Anterior cingulate cortex (tissue), 58 donors: ENCODE data around the gene COL23A1.

Experiments
- DNase-seq, 58 donors: peaks; one replicate each; lab custom pipeline; 2025; lab: John Stamatoyannopoulos, UW

Gene COL23A1

GRCh38 chr5:178445534-178445933 is 144.7 kb downstream of the COL23A1 start:
- no peak for DNase-seq

DNA sequence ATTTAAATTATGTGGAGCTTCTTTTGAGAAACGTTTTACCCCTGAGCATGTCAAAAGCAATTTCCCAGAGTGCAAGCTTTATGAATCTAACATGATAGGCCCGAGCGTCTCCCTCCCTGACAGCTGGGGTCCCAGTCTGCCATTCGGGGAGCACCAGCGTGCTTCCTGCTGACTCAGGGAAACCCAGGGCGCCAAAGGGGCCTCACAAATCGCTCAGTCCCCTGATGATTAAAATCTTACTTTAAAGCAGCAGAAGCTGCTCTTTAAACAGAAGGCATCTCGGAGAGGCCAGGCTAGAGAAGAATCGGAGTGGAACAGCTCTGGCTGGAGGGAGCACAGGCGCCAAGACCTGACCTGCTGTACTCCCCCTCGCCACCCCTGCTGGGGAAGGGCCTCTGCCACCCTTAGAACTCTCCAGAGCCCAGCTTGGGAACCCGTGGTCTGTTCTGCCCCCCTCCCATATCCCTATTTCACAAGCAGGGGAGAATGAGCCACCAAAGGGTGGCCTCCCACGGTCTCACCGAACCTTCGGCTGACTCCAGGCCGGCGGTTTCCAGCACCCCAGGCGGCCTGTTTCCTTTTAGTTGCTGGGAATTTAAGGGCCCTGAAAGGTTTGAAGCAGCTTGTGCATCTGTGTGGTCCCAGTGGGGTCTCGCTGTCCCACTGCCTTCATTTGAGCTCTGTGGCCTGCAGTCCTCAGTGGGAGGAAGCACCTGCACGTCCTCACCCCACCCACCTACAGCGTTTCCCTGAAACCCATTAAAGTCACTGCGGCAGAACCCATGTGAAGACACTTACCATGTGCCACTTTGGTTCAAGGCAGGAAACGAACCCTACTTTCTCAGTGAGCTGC is 147.6 kb downstream of the COL23A1 start:
- DNase-seq: no peak

DNA sequence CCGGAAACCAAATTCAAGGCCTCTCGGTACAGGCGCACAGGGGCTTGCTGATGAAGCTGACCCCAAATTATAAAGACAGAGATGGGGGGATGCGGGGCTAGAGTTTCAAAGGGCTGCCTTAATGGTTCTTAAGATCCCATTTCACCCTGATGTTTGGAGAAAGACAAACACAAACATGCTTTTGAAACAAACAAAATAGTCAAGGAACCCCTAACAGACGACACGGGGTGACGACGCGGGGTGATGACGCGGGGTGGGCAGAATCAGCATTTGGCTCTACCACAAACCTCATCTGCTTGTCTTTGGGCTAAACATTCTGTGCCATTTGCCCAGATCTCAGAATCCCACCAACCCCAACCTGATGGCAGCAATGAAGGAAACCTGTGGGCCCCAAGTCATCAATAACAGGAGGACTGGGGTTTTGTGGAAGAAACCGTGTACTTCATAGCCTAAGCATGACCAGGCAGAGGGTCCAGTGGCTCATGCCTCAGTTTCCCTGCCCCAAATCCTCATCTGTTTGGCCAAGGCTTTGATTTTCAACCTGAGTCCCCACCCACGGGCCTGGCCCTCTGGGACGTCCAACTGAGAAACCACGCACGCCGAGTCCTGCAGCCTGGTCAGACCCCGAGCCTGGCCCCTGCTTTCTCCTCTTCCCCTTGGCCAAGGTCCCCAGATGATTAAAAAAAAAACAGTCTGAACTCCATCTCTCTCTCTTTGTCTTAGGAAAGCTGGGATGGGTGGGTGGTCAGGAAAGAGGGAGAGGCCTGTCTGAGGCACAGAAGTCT is 148.5 kb downstream of the COL23A1 start:
- no peak for DNase-seq

DNA sequence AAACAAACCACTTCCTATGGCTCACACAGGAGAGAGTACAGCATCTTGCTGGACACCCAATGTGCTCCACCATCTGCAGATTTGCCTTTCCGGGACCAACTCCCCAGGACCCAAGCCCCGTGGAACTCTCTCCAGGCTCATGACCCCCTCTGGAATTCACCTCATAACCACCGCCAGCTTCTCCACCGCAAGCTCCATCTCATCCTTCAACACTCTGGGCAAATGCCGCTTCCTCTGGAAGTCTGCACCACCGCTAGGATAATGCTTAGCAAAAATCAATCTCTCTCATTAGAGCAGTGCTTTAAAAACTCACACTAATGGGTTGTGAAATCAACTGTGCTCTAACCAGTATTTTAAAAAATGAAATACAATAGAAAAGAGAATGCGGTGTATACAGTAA is 150.0 kb downstream of the COL23A1 start:
- DNase-seq: no peak

GRCh38 chr5:178439493-178440180 is 150.6 kb downstream of the COL23A1 start:
- no peak for DNase-seq

GRCh38 chr5:178438796-178439195 is 151.4 kb downstream of the COL23A1 start:
- DNase-seq: no peak

DNA sequence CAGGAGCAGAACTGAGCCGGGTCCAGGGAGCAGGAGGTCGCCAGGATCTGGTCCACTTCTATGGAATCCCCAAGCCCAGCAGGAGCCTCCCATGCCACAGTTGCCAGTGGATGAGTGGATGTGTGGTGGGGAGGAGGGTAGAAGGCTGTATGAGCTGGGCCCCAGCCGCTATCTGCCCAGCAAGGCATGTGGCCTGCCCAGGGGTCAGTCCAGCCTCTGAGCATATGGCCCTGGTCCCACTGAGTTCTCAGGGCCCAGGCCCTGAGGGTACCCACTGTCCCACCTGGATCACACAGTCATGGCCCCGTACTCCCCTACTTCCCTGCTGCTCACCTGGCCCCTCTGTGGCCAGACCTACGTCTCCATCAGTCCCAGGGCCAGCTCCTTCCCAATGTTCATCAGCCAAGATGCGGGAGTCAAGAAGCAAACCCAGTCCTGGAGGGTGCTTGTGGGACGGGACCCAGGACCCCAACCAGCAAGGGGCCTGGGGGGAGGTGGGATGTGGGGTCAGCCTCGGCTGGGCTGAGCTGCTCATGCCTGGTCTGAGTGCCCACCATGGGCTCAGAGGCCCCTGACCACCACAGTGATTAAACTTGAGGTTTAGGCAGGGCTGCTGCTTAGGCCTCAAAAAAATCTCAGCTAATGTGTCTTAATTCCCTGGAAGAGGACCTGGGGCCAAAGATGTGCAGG is 152.7 kb downstream of the COL23A1 start:
- no peak for DNase-seq

GRCh38 chr5:178436326-178436940 is 153.8 kb downstream of the COL23A1 start:
- no peak for DNase-seq

- no peak for DNase-seq
Measured at GRCh38 chr5:178435321-178436238, 154.6 kb downstream of the COL23A1 start.

- DNase-seq: peak in 38 of 58 donors; percentile 6 to 67 (median 24)
Measured at GRCh38 chr5:178434851-178435250, 155.3 kb downstream of the COL23A1 start.

GRCh38 chr5:178434016-178434761 is 156.0 kb downstream of the COL23A1 start:
- no peak for DNase-seq

DNA sequence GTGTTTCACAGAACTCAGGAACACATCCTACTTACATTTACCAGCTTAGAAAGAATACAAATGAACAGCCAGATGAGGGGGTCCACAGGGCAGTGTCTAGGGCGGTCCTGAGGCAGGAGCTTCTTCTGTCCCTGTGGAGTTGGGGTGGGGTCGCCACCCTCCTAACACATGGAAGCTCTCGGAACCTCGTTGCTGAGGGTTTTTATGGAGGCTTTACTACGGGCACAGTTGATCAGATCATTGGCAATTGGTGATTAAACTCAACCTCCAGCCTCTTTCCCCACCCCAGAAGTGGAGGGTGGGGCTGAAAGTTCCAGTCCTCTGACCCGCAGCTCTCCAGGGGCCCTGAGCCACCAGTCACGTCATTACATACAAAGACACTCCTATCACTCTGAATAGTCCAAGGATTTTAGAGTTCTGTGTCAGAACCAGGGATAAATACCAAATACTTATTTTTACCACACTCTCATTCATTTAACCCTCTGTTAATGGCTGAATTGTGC is 156.9 kb downstream of the COL23A1 start:
- DNase-seq: no peak

- DNase-seq: no peak
Measured at GRCh38 chr5:178432421-178433272, 157.5 kb downstream of the COL23A1 start.

- DNase-seq: no peak
Measured at GRCh38 chr5:178431782-178432165, 158.4 kb downstream of the COL23A1 start.

- no peak for DNase-seq
Measured at GRCh38 chr5:178431063-178431781, 159.0 kb downstream of the COL23A1 start.
